ENCODE results near the gene SPACA9. TPM values are rescaled to one million over a fixed set of nuclear protein-coding genes. Genes with fewer than 3 reads are reported as not detected.

The SPACA9 gene
- total and polyA plus RNA-seq, 10 of the 15 experiments (the other 5 are each of a cell fraction or from before 2014, with no cell fraction given): 0.68 to 2.9 (median 1.0) TPM

DNA sequence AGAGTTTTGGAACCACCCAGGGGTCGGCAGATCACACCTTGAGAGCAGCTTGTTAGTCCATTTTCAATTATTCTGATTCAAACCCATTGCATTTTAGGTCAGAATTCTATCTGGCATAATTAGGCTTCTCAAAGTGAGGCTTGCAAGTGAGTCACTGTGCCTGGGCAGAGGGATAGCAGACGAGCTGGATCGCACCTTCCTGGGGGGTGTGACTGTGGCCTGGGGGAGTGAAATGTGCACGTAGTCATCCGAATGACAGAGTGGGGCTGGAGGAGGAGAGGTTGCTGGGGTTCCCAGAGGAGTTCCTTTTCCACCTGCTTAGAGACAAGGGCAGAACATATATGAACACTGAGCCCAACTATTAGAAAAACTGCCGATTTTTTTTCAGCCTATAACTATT is 31.7 kb downstream of the SPACA9 start:
- no TSS peak for BruUV-seq (replicated peaks)
- Histone ChIP-seq H4K20me1 (ENCODE audit: control insufficient read depth, insufficient read depth) (no peaks in the 10 kb centered on the region), H2AFZ (ENCODE audit: control insufficient read depth, low read depth, low read length) (no peak overlapping the region), H3K9me3 (replicated peaks; ENCODE audit: control insufficient read depth, insufficient read depth, low read length) (no peaks in the 10 kb centered on the region), H3K4me1 (ENCODE audit: control insufficient read depth, insufficient read depth, low read length) (no peaks in the 10 kb centered on the region), H3K9ac (ENCODE audit: control insufficient read depth, insufficient read depth, low read length) (no peak overlapping the region), H3K27me3 (replicated peaks in 1 of 2; ENCODE audit: control insufficient read depth in 2 of 2, insufficient read depth in 2 of 2, low read length in 1 of 2) (no peaks in the 10 kb centered on the region), H3K36me3 (ENCODE audit: control insufficient read depth in 2 of 2, insufficient read depth in 2 of 2, low read length in 1 of 2) (peaks cover 4 to 9% of the 10 kb centered on the region in 2 experiments; a peak in 3 of 4 replicates), H3K27ac (ENCODE audit: control insufficient read depth, insufficient read depth) (no peak overlapping the region), H3K79me2 (ENCODE audit: control insufficient read depth, insufficient read depth, low read length) (no peaks in the 10 kb centered on the region), H3K4me3 (no peak overlapping the region), H3K4me2 (ENCODE audit: control insufficient read depth, insufficient read depth) (no peak overlapping the region)
- FAIRE-seq (no peak), ATAC-seq (no peak), DNase-seq (ENCODE audit: low read depth, low spot score) (no peak)
- 92% methylated on average over 6 of the region's 6 CpGs for WGBS (ENCODE audit: insufficient coverage, insufficient replicate concordance, low lambda C conversion rate, missing lambda C conversion rate)
- in situ Hi-C loops (cut with MboI): no loop called here
- RAD21 ChIA-PET (ENCODE audit: unreplicated experiment): no interaction called here
- POLR2A ChIA-PET: no interaction called here
- no peak for TF ChIP-seq ZZZ3 (IDR thresholded peaks at IDR 0.05; ENCODE audit: control insufficient read depth, insufficient read length, low read depth)
- no peak for TF ChIP-seq EGR1 (IDR thresholded peaks at IDR 0.05; ENCODE audit: borderline replicate concordance in 1 of 2, low read depth in 2 of 2, low read length in 2 of 2)
- intact Hi-C loops (cut with micrococcal nuclease; ENCODE audit: unreplicated experiment): no loop called here
- SMC1A ChIA-PET (ENCODE audit: uncharacterized antibody, unreplicated experiment): interaction anchor here (1.2 kb wide), 2 partner anchors 10 to 33 kb away, joined by 3 to 4 read pairs; no protein-coding TSS in a partner anchor
- CTCF ChIA-PET: interaction anchor here (3.3 kb wide), 1 partner anchor 10 kb away, joined by 24 read pairs; no protein-coding TSS in a partner anchor

DNA sequence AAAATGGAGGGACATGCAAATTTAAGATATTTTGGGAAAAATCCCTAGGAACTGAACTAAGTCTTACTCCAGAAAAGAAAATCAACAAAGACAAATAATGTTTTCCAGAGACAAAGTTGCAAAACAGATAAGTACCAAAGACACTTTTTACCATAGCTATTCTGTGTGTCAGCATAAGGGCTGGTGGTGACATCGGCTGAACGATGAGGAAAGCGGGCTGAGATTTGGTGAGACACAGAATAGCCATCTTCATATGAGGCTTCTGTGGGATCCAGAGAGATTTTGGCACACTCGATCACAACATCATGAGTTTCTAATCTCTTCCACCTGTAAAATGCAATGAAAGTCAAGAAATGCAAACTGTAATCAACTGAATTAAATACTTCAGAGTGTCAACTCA is 33.4 kb downstream of the SPACA9 start:
- Histone ChIP-seq H3K27ac (ENCODE audit: control insufficient read depth, insufficient read depth) (no peak overlapping the region), H2AFZ (ENCODE audit: control insufficient read depth, low read depth, low read length) (no peak overlapping the region), H4K20me1 (ENCODE audit: control insufficient read depth, insufficient read depth) (no peaks in the 10 kb centered on the region), H3K4me3 (no peak overlapping the region), H3K4me2 (ENCODE audit: control insufficient read depth, insufficient read depth) (no peak overlapping the region), H3K4me1 (ENCODE audit: control insufficient read depth, insufficient read depth, low read length) (no peaks in the 10 kb centered on the region), H3K27me3 (replicated peaks in 1 of 2; ENCODE audit: control insufficient read depth in 2 of 2, insufficient read depth in 2 of 2, low read length in 1 of 2) (no peaks in the 10 kb centered on the region), H3K9ac (ENCODE audit: control insufficient read depth, insufficient read depth, low read length) (no peak overlapping the region), H3K79me2 (ENCODE audit: control insufficient read depth, insufficient read depth, low read length) (no peaks in the 10 kb centered on the region), H3K9me3 (replicated peaks; ENCODE audit: control insufficient read depth, insufficient read depth, low read length) (no peaks in the 10 kb centered on the region), H3K36me3 (ENCODE audit: control insufficient read depth in 2 of 2, insufficient read depth in 2 of 2, low read length in 1 of 2) (peaks cover 4 to 13% of the 10 kb centered on the region in 2 experiments)
- ChIA-PET SMC1A (ENCODE audit: uncharacterized antibody, unreplicated experiment) (no interaction called here), CTCF (interaction anchor here (0.9 to 2.2 kb wide), 3 partner anchors 9 to 15 kb away, joined by 3 to 9 read pairs (median 4); no protein-coding TSS in a partner anchor), POLR2A (no interaction called here), RAD21 (ENCODE audit: unreplicated experiment) (no interaction called here)
- ATAC-seq (no peak), DNase-seq (ENCODE audit: low read depth, low spot score) (no peak), FAIRE-seq (no peak)
- intact Hi-C loops (cut with micrococcal nuclease; ENCODE audit: unreplicated experiment) (no loop called here), in situ Hi-C loops (cut with MboI) (no loop called here)
- BruUV-seq (replicated peaks): no TSS peak
- WGBS (ENCODE audit: insufficient coverage, insufficient replicate concordance, low lambda C conversion rate, missing lambda C conversion rate): 99% methylated on average over 4 of the region's 4 CpGs
- no peak for TF ChIP-seq ZNF24 (IDR thresholded peaks at IDR 0.05)
- TF ChIP-seq SIN3A (IDR thresholded peaks at IDR 0.05; ENCODE audit: low read depth, low read length): no peak
- no peak for TF ChIP-seq WRNIP1 (IDR thresholded peaks at IDR 0.05; ENCODE audit: borderline replicate concordance, low read depth, low read length)
- TF ChIP-seq, protein P1, sequence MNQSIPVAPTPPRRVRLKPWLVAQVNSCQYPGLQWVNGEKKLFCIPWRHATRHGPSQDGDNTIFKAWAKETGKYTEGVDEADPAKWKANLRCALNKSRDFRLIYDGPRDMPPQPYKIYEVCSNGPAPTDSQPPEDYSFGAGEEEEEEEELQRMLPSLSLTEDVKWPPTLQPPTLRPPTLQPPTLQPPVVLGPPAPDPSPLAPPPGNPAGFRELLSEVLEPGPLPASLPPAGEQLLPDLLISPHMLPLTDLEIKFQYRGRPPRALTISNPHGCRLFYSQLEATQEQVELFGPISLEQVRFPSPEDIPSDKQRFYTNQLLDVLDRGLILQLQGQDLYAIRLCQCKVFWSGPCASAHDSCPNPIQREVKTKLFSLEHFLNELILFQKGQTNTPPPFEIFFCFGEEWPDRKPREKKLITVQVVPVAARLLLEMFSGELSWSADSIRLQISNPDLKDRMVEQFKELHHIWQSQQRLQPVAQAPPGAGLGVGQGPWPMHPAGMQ (IDR thresholded peaks at IDR 0.05; ENCODE audit: borderline replicate concordance): no peak
- TF ChIP-seq LARP7 (IDR thresholded peaks at IDR 0.05): no peak
- TF ChIP-seq, protein P2, sequence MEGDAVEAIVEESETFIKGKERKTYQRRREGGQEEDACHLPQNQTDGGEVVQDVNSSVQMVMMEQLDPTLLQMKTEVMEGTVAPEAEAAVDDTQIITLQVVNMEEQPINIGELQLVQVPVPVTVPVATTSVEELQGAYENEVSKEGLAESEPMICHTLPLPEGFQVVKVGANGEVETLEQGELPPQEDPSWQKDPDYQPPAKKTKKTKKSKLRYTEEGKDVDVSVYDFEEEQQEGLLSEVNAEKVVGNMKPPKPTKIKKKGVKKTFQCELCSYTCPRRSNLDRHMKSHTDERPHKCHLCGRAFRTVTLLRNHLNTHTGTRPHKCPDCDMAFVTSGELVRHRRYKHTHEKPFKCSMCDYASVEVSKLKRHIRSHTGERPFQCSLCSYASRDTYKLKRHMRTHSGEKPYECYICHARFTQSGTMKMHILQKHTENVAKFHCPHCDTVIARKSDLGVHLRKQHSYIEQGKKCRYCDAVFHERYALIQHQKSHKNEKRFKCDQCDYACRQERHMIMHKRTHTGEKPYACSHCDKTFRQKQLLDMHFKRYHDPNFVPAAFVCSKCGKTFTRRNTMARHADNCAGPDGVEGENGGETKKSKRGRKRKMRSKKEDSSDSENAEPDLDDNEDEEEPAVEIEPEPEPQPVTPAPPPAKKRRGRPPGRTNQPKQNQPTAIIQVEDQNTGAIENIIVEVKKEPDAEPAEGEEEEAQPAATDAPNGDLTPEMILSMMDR (IDR thresholded peaks at IDR 0.05 in 2 of 3, conservative IDR thresholded peaks at IDR 0.05 in 1 of 3; ENCODE audit: control insufficient read depth in 2 of 3, extremely low read depth in 1 of 3, insufficient read depth in 1 of 3, low read depth in 3 of 3, low read length in 3 of 3): no peak
- TF ChIP-seq MTA3 (IDR thresholded peaks at IDR 0.05; ENCODE audit: borderline replicate concordance, low read length): no peak
- TF ChIP-seq BRCA1 (IDR thresholded peaks at IDR 0.05; ENCODE audit: low read depth, low read length): no peak
- TF ChIP-seq, protein P3, sequence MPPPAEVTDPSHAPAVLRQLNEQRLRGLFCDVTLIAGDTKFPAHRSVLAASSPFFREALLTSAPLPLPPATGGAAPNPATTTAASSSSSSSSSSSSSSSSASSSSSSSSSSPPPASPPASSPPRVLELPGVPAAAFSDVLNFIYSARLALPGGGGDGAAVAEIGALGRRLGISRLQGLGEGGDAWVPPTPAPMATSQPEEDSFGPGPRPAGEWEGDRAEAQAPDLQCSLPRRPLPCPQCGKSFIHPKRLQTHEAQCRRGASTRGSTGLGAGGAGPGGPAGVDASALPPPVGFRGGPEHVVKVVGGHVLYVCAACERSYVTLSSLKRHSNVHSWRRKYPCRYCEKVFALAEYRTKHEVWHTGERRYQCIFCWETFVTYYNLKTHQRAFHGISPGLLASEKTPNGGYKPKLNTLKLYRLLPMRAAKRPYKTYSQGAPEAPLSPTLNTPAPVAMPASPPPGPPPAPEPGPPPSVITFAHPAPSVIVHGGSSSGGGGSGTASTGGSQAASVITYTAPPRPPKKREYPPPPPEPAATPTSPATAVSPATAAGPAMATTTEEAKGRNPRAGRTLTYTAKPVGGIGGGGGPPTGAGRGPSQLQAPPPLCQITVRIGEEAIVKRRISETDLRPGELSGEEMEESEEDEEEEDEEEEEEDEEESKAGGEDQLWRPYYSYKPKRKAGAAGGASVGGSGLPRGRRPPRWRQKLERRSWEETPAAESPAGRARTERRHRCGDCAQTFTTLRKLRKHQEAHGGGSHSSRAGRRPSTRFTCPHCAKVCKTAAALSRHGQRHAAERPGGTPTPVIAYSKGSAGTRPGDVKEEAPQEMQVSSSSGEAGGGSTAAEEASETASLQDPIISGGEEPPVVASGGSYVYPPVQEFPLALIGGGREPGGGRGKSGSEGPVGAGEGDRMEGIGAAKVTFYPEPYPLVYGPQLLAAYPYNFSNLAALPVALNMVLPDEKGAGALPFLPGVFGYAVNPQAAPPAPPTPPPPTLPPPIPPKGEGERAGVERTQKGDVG (CRISPR knock-in tag; IDR thresholded peaks at IDR 0.05): no peak

Measured in GM12878 (cell line).